SJCRH30 (cell line): ENCODE measurements around the gene HIPK2. TPM values are rescaled to one million over a fixed set of nuclear protein-coding genes. Genes with fewer than 3 reads are reported as not detected.

Source experiments
- DNase-seq, 2 experiments: peaks; one replicate each; pipeline ENCODE4 v3.0.0-alpha.2; 2015 to 2020
- H3K27ac ChIP-seq: fragments of 250-450 bp; sonication (Bioruptor Pico); 2 replicates; pipeline ENCODE4 v1.5.1; 2020; ENCODE audit warnings: mild to moderate bottlenecking, moderate library complexity
- H3K27me3 ChIP-seq: fragments of 250-450 bp; sonication (Bioruptor Pico); 2 replicates; pipeline ENCODE4 v1.5.1; 2020; ENCODE audit warnings: mild to moderate bottlenecking, moderate library complexity
- H3K36me3 ChIP-seq: fragments of 250-450 bp; sonication (Bioruptor Pico); 2 replicates; pipeline ENCODE4 v1.5.1; 2020; ENCODE audit warnings: mild to moderate bottlenecking, moderate library complexity
- H3K4me1 ChIP-seq: fragments of 250-450 bp; sonication (Bioruptor Pico); 2 replicates; pipeline ENCODE4 v1.5.1; 2020; ENCODE audit warnings: mild to moderate bottlenecking, moderate library complexity
- H3K4me3 ChIP-seq: fragments of 250-450 bp; sonication (Bioruptor Pico); 2 replicates; pipeline ENCODE4 v1.5.1; 2020; ENCODE audit warnings: mild to moderate bottlenecking, moderate library complexity
- H3K9me3 ChIP-seq: fragments of 250-450 bp; sonication (Bioruptor Pico); replicated peaks from 2 replicates; pipeline ENCODE4 v1.5.1; 2020; ENCODE audit warnings: mild to moderate bottlenecking, moderate library complexity
- total RNA-seq: library from RNA; depleted of rRNA; stranded (reverse); fragments of >200 nt; shearing (Covaris generic); gene quantifications from 2 replicates; pipeline ENCODE4 v1.2.3, GENCODE V29; 2014

The HIPK2 gene
- total RNA-seq, 1 experiment from 2014 or later: 17.2 TPM

- no peaks in the 10 kb centered on the region for H3K27me3 ChIP-seq
- H3K4me1 ChIP-seq: no peaks in the 10 kb centered on the region
- no peaks in the 10 kb centered on the region; the same call in 1 of the 2 replicates for H3K9me3 ChIP-seq
- DNase-seq: no peak
- no peak overlapping the region for H3K27ac ChIP-seq
- no peak overlapping the region for H3K4me3 ChIP-seq
- H3K36me3 ChIP-seq: no peaks in the 10 kb centered on the region; the same call in 1 of the 2 replicates
Measured at GRCh38 chr7:139687211-139687954, 90.4 kb downstream of the HIPK2 start.

- no peaks in the 10 kb centered on the region for H3K4me1 ChIP-seq
- no peak for DNase-seq
- H3K4me3 ChIP-seq: no peak overlapping the region
- no peak overlapping the region for H3K27ac ChIP-seq
- no peaks in the 10 kb centered on the region; the same call in 1 of the 2 replicates for H3K9me3 ChIP-seq
- no peaks in the 10 kb centered on the region for H3K27me3 ChIP-seq
- H3K36me3 ChIP-seq: no peaks in the 10 kb centered on the region
Measured at GRCh38 chr7:139683137-139683921, 94.5 kb downstream of the HIPK2 start.

- no peaks in the 10 kb centered on the region for H3K27me3 ChIP-seq
- H3K4me3 ChIP-seq: no peak overlapping the region
- H3K36me3 ChIP-seq: no peaks in the 10 kb centered on the region
- no peak overlapping the region for H3K27ac ChIP-seq
- DNase-seq: no peak
- no peaks in the 10 kb centered on the region; the same call in 1 of the 2 replicates for H3K9me3 ChIP-seq
- H3K4me1 ChIP-seq: no peaks in the 10 kb centered on the region
Measured at GRCh38 chr7:139682136-139683013, 95.4 kb downstream of the HIPK2 start.

GRCh38 chr7:139681812-139682135 lies 96.0 kb downstream of the HIPK2 start:
- Histone ChIP-seq H3K4me3 (no peak overlapping the region), H3K27ac (no peak overlapping the region)

GRCh38 chr7:139681463-139681755 lies 96.4 kb downstream of the HIPK2 start:
- Histone ChIP-seq H3K4me3 (no peak overlapping the region), H3K27ac (no peak overlapping the region), H3K4me1 (no peaks in the 10 kb centered on the region), H3K9me3 (no peaks in the 10 kb centered on the region; the same call in 1 of the 2 replicates), H3K36me3 (no peaks in the 10 kb centered on the region), H3K27me3 (no peaks in the 10 kb centered on the region)
- DNase-seq: no peak

More at GRCh38 chr7:139681812-139682135, 96.0 kb downstream of the HIPK2 start:
- H3K36me3 ChIP-seq: no peaks in the 10 kb centered on the region
- H3K27me3 ChIP-seq: no peaks in the 10 kb centered on the region
- no peak for DNase-seq
- no peaks in the 10 kb centered on the region for H3K4me1 ChIP-seq
- no peaks in the 10 kb centered on the region; the same call in 1 of the 2 replicates for H3K9me3 ChIP-seq

- Histone ChIP-seq H3K4me1 (no peaks in the 10 kb centered on the region), H3K4me3 (no peak overlapping the region), H3K36me3 (no peaks in the 10 kb centered on the region), H3K9me3 (no peaks in the 10 kb centered on the region; the same call in 1 of the 2 replicates), H3K27ac (no peak overlapping the region), H3K27me3 (no peaks in the 10 kb centered on the region)
- no peak for DNase-seq
Measured at GRCh38 chr7:139680676-139681462, 96.9 kb downstream of the HIPK2 start.

GRCh38 chr7:139679731-139680594 lies 97.8 kb downstream of the HIPK2 start:
- Histone ChIP-seq H3K36me3 (no peaks in the 10 kb centered on the region), H3K27me3 (no peaks in the 10 kb centered on the region), H3K4me3 (no peak overlapping the region), H3K4me1 (no peaks in the 10 kb centered on the region), H3K27ac (no peak overlapping the region), H3K9me3 (no peaks in the 10 kb centered on the region)
- no peak for DNase-seq

GRCh38 chr7:139676390-139676789 lies 101.4 kb downstream of the HIPK2 start:
- no peaks in the 10 kb centered on the region for H3K36me3 ChIP-seq
- H3K4me1 ChIP-seq: no peaks in the 10 kb centered on the region
- DNase-seq: no peak
- H3K4me3 ChIP-seq: no peak overlapping the region
- no peaks in the 10 kb centered on the region for H3K27me3 ChIP-seq
- no peak overlapping the region for H3K27ac ChIP-seq
- no peaks in the 10 kb centered on the region for H3K9me3 ChIP-seq

GRCh38 chr7:139675127-139676125 lies 102.4 kb downstream of the HIPK2 start:
- Histone ChIP-seq H3K27ac (no peak overlapping the region), H3K9me3 (no peaks in the 10 kb centered on the region), H3K36me3 (no peaks in the 10 kb centered on the region), H3K4me1 (no peaks in the 10 kb centered on the region), H3K4me3 (no peak overlapping the region), H3K27me3 (no peaks in the 10 kb centered on the region)
- DNase-seq: no peak

GRCh38 chr7:139674752-139675126 lies 103.1 kb downstream of the HIPK2 start:
- H3K27ac ChIP-seq: no peak overlapping the region

GRCh38 chr7:139674341-139674740 lies 103.5 kb downstream of the HIPK2 start:
- no peak for DNase-seq
- no peaks in the 10 kb centered on the region for H3K9me3 ChIP-seq
- H3K27me3 ChIP-seq: no peaks in the 10 kb centered on the region
- no peak overlapping the region for H3K4me3 ChIP-seq
- H3K27ac ChIP-seq: no peak overlapping the region
- H3K36me3 ChIP-seq: no peaks in the 10 kb centered on the region
- no peaks in the 10 kb centered on the region for H3K4me1 ChIP-seq

More at GRCh38 chr7:139674752-139675126, 103.1 kb downstream of the HIPK2 start:
- H3K36me3 ChIP-seq: no peaks in the 10 kb centered on the region
- DNase-seq: no peak
- no peaks in the 10 kb centered on the region for H3K27me3 ChIP-seq
- no peaks in the 10 kb centered on the region for H3K9me3 ChIP-seq
- no peaks in the 10 kb centered on the region for H3K4me1 ChIP-seq
- H3K4me3 ChIP-seq: no peak overlapping the region

GRCh38 chr7:139673762-139674161 lies 104.0 kb downstream of the HIPK2 start:
- Histone ChIP-seq H3K27me3 (no peaks in the 10 kb centered on the region), H3K36me3 (no peaks in the 10 kb centered on the region), H3K27ac (no peak overlapping the region), H3K9me3 (no peaks in the 10 kb centered on the region), H3K4me1 (no peaks in the 10 kb centered on the region), H3K4me3 (no peak overlapping the region)
- no peak for DNase-seq

- Histone ChIP-seq H3K4me1 (no peaks in the 10 kb centered on the region), H3K27me3 (no peaks in the 10 kb centered on the region), H3K27ac (no peak overlapping the region), H3K4me3 (no peak overlapping the region), H3K9me3 (no peaks in the 10 kb centered on the region), H3K36me3 (no peaks in the 10 kb centered on the region)
- no peak for DNase-seq
Measured at GRCh38 chr7:139673230-139673629, 104.6 kb downstream of the HIPK2 start.
